Chondrocyte (in vitro differentiated cells): ENCODE results near the gene CORO7. TPM values are rescaled to one million over a fixed set of nuclear protein-coding genes. Genes with fewer than 3 reads are reported as not detected.
A peak's percentile ranks its signal among the peaks of the same experiment; 100 is the strongest.

Source experiments
- DNase-seq: peaks from one replicate; pipeline ENCODE4 v3.0.0; 2021; ENCODE audit warnings: mixed read lengths, low spot score
- H3K27ac Mint-ChIP-seq: one replicate; pipeline ENCODE4 v1.8.0; 2021; ENCODE audit warnings: mild to moderate bottlenecking, moderate library complexity, mixed read lengths; ENCODE audit not compliant: unreplicated experiment
- H3K27me3 Mint-ChIP-seq: 2 replicates; pipeline ENCODE4 v1.8.0; 2021; ENCODE audit warnings: low read depth, mixed read lengths
- H3K36me3 Mint-ChIP-seq: 2 replicates; pipeline ENCODE4 v1.8.0; 2021; ENCODE audit warnings: low read depth, mixed read lengths
- H3K4me1 Mint-ChIP-seq: 2 replicates; pipeline ENCODE4 v1.8.0; 2021; ENCODE audit warnings: low read depth, mild to moderate bottlenecking, mixed read lengths
- H3K4me3 Mint-ChIP-seq: one replicate; pipeline ENCODE4 v1.8.0; 2021; ENCODE audit warnings: mild to moderate bottlenecking, moderate library complexity, mixed read lengths; ENCODE audit not compliant: unreplicated experiment
- H3K9me3 Mint-ChIP-seq: 2 replicates; pipeline ENCODE4 v1.8.0; 2021; ENCODE audit warnings: low read depth, mixed read lengths
- CTCF ChIP-seq: fragments of 200-600 bp; sonication (generic); IDR thresholded peaks from 2 replicates; pipeline ENCODE4 v1.5.0; 2021; ENCODE audit warnings: antibody characterized with exemption, mild to moderate bottlenecking, moderate library complexity
- total RNA-seq: library from RNA; stranded (reverse); gene quantifications from 3 replicates; pipeline ENCODE4 v1.2.1, GENCODE V29; 2021

The CORO7 gene
- total RNA-seq, 1 donor from 2014 or later = 24.6 TPM

GRCh38 chr16:4356820-4357219 lies 59.6 kb downstream of the CORO7 start:
- no peak overlapping the region for H3K4me3 Mint-ChIP-seq
- no peaks in the 10 kb centered on the region for H3K9me3 Mint-ChIP-seq
- H3K4me1 Mint-ChIP-seq = peaks cover 3% of the 10 kb centered on the region
- no peaks in the 10 kb centered on the region for H3K27me3 Mint-ChIP-seq
- no peak for DNase-seq
- no peak overlapping the region for H3K27ac Mint-ChIP-seq
- no peak for TF ChIP-seq CTCF
- no peaks in the 10 kb centered on the region for H3K36me3 Mint-ChIP-seq

- TF ChIP-seq CTCF = no peak
- H3K9me3 Mint-ChIP-seq = no peaks in the 10 kb centered on the region
- H3K27me3 Mint-ChIP-seq = no peaks in the 10 kb centered on the region
- H3K4me1 Mint-ChIP-seq = peaks cover 16% of the 10 kb centered on the region
- no peaks in the 10 kb centered on the region for H3K36me3 Mint-ChIP-seq
- no peak for DNase-seq
- H3K27ac Mint-ChIP-seq = no peak overlapping the region
- H3K4me3 Mint-ChIP-seq = no peak overlapping the region
These were observed 61.6 kb downstream of the CORO7 start for GRCh38 chr16:4354512-4355409.

GRCh38 chr16:4353675-4354074 lies 62.7 kb downstream of the CORO7 start:
- Mint-ChIP-seq H3K9me3 (no peaks in the 10 kb centered on the region), H3K27ac (peak overlapping the region; percentile 36)
- TF ChIP-seq CTCF = no peak

GRCh38 chr16:4352843-4353242 lies 63.6 kb downstream of the CORO7 start:
- TF ChIP-seq CTCF = no peak
- Mint-ChIP-seq H3K27ac (no peak overlapping the region), H3K4me3 (no peak overlapping the region), H3K4me1 (peaks cover 22% of the 10 kb centered on the region), H3K9me3 (no peaks in the 10 kb centered on the region), H3K27me3 (no peaks in the 10 kb centered on the region), H3K36me3 (no peaks in the 10 kb centered on the region)
- no peak for DNase-seq

More at GRCh38 chr16:4353675-4354074, 62.7 kb downstream of the CORO7 start:
- Mint-ChIP-seq H3K4me1 (peaks cover 17% of the 10 kb centered on the region), H3K4me3 (no peak overlapping the region), H3K27me3 (no peaks in the 10 kb centered on the region), H3K36me3 (no peaks in the 10 kb centered on the region)
- no peak for DNase-seq

- H3K4me3 Mint-ChIP-seq = peak overlapping the region; percentile 85
- H3K27ac Mint-ChIP-seq = peak overlapping the region; percentile 96
- H3K27me3 Mint-ChIP-seq = no peaks in the 10 kb centered on the region
- H3K36me3 Mint-ChIP-seq = no peaks in the 10 kb centered on the region
- no peaks in the 10 kb centered on the region for H3K9me3 Mint-ChIP-seq
- H3K4me1 Mint-ChIP-seq = peaks cover 22% of the 10 kb centered on the region
- no peak for DNase-seq
- no peak for TF ChIP-seq CTCF
These were observed 64.5 kb downstream of the CORO7 start for GRCh38 chr16:4351880-4352279.
